Measurements from ENCODE around the gene CCSER2. TPM values are rescaled to one million over a fixed set of nuclear protein-coding genes. Genes with fewer than 3 reads are reported as not detected.

The CCSER2 gene
- total RNA-seq, 1 experiment from 2014 or later, result 28.9 TPM

DNA sequence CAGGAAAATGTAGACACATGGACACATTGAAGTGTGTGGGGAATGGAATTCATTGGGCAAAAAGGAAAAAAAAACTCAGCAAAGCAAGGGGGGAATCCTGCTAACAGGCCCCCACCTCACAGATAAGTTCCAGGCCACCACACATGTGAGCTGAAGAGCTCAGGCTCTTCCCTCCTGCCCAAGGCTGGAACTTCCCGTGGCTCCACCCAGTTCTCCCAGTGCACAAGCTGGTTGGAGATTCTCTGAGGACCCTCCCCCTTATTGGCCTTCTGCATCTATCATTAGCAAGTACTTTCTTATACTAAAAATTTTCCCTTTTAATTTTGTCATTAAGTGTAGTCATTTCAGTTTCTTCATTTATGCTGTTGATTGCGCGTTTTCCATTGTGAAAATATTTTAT is 190.8 kb downstream of the CCSER2 start:
- Histone ChIP-seq H3K79me2 (ENCODE audit: insufficient read depth, low read length) (no peaks in the 10 kb centered on the region), H3K4me1 (ENCODE audit: control insufficient read depth in 1 of 2, insufficient read depth in 2 of 2, low read length in 2 of 2) (peaks cover 9 to 12% of the 10 kb centered on the region in 2 experiments; a peak in 3 of 4 replicates), H3K9me2 (ENCODE audit: insufficient read depth) (no peaks in the 10 kb centered on the region), H3K9ac (ENCODE audit: low read length) (no peak overlapping the region), H3K27me3 (ENCODE audit: insufficient read depth, low read length) (no peaks in the 10 kb centered on the region), H3K36me3 (ENCODE audit: control insufficient read depth in 1 of 2, insufficient read depth in 2 of 2, low read length in 2 of 2) (no peaks in the 10 kb centered on the region), H3K27ac (ENCODE audit: low read depth, low read length) (no peak overlapping the region), H3K4me3 (replicated peaks in 1 of 2; ENCODE audit: low read depth in 1 of 2, low read length in 2 of 2) (no peak overlapping the region), H3K4me2 (ENCODE audit: low read length) (no peak overlapping the region), H3K9me3 (ENCODE audit: control insufficient read depth in 1 of 2, insufficient read depth in 1 of 2, low read depth in 1 of 2, low read length in 2 of 2) (no peaks in the 10 kb centered on the region), H4K20me1 (ENCODE audit: insufficient read depth) (no peaks in the 10 kb centered on the region; the same call in 1 of the 2 replicates), H2AFZ (ENCODE audit: low read depth, low read length, poor library complexity, severe bottlenecking) (no peak overlapping the region)
- no peak for DNase-seq (ENCODE audit: low read depth, low spot score)
- POLR2A ChIA-PET, result no interaction called here
- RAD21 ChIA-PET (ENCODE audit: low non-redundant PET in 1 of 2, low total read pairs in 2 of 2, uncharacterized antibody in 2 of 2, unreplicated experiment in 2 of 2), result no interaction called here
- CTCF ChIA-PET, result no interaction called here
- no TSS peak for BruUV-seq (replicated peaks)
- intact Hi-C loops (cut with micrococcal nuclease), result no loop called here
- TF ChIP-seq ELF1 (IDR thresholded peaks at IDR 0.05; ENCODE audit: borderline replicate concordance, low read depth) (no peak), CBX3 (IDR thresholded peaks at IDR 0.05; ENCODE audit: low read depth) (no peak), SIN3A (IDR thresholded peaks at IDR 0.05; ENCODE audit: low read depth) (no peak), ZNF274 (IDR thresholded peaks at IDR 0.05; ENCODE audit: low read depth, low read length) (no peak), ZFX (IDR thresholded peaks at IDR 0.05) (no peak), FOSL1 (IDR thresholded peaks at IDR 0.05; ENCODE audit: low read depth) (no peak), POLR2AphosphoS5 (IDR thresholded peaks at IDR 0.05; ENCODE audit: low read depth, low read length) (no peak), JUND (IDR thresholded peaks at IDR 0.05) (no peak)
- TF ChIP-seq, protein P1, sequence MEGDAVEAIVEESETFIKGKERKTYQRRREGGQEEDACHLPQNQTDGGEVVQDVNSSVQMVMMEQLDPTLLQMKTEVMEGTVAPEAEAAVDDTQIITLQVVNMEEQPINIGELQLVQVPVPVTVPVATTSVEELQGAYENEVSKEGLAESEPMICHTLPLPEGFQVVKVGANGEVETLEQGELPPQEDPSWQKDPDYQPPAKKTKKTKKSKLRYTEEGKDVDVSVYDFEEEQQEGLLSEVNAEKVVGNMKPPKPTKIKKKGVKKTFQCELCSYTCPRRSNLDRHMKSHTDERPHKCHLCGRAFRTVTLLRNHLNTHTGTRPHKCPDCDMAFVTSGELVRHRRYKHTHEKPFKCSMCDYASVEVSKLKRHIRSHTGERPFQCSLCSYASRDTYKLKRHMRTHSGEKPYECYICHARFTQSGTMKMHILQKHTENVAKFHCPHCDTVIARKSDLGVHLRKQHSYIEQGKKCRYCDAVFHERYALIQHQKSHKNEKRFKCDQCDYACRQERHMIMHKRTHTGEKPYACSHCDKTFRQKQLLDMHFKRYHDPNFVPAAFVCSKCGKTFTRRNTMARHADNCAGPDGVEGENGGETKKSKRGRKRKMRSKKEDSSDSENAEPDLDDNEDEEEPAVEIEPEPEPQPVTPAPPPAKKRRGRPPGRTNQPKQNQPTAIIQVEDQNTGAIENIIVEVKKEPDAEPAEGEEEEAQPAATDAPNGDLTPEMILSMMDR (IDR thresholded peaks at IDR 0.05 in 2 of 3, conservative IDR thresholded peaks at IDR 0.05 in 1 of 3; ENCODE audit: borderline replicate concordance in 1 of 3, insufficient read depth in 1 of 3, low read depth in 2 of 3, low read length in 2 of 3), result no peak
- no peak for ATAC-seq

DNA sequence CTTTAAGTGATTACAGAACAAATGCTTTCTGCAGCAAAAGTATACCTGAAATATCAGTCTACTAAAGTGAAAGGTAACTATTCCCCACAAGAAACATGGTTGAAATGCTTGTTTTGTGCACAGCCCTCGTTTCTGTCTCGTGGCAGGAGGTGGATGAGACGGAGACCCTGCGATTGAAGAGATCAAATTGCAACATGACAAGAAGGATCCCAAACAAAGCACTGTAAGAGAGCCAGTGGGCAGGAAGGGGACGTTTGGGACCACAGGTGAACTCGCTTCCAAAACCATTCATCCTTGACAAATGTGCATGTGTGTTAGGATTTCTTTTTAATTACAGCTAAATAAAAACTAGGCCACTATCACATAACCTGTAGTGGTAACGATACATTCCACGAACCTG is 192.6 kb downstream of the CCSER2 start:
- no peaks in the 10 kb centered on the region for H3K9me3 ChIP-seq (ENCODE audit: control insufficient read depth in 1 of 2, insufficient read depth in 1 of 2, low read depth in 1 of 2, low read length in 2 of 2)
- no peaks in the 10 kb centered on the region; the same call in 1 of the 2 replicates for H4K20me1 ChIP-seq (ENCODE audit: insufficient read depth)
- CTCF ChIA-PET, result no interaction called here
- no peak overlapping the region for H3K9ac ChIP-seq (ENCODE audit: low read length)
- no TSS peak for BruUV-seq (replicated peaks)
- H2AFZ ChIP-seq (ENCODE audit: low read depth, low read length, poor library complexity, severe bottlenecking), result no peak overlapping the region
- no peak overlapping the region for H3K4me3 ChIP-seq (replicated peaks in 1 of 2; ENCODE audit: low read depth in 1 of 2, low read length in 2 of 2)
- no peaks in the 10 kb centered on the region for H3K36me3 ChIP-seq (ENCODE audit: control insufficient read depth in 1 of 2, insufficient read depth in 2 of 2, low read length in 2 of 2)
- peaks cover 9 to 15% of the 10 kb centered on the region in 2 experiments; a peak in 3 of 4 replicates for H3K4me1 ChIP-seq (ENCODE audit: control insufficient read depth in 1 of 2, insufficient read depth in 2 of 2, low read length in 2 of 2)
- H3K79me2 ChIP-seq (ENCODE audit: insufficient read depth, low read length), result no peaks in the 10 kb centered on the region
- POLR2A ChIA-PET, result no interaction called here
- RAD21 ChIA-PET (ENCODE audit: low non-redundant PET in 1 of 2, low total read pairs in 2 of 2, uncharacterized antibody in 2 of 2, unreplicated experiment in 2 of 2), result no interaction called here
- H3K4me2 ChIP-seq (ENCODE audit: low read length), result no peak overlapping the region
- DNase-seq (ENCODE audit: low read depth, low spot score) (no peak), ATAC-seq (no peak)
- intact Hi-C loops (cut with micrococcal nuclease), result no loop called here
- no peak overlapping the region for H3K27ac ChIP-seq (ENCODE audit: low read depth, low read length)
- no peaks in the 10 kb centered on the region for H3K9me2 ChIP-seq (ENCODE audit: insufficient read depth)
- H3K27me3 ChIP-seq (ENCODE audit: insufficient read depth, low read length), result no peaks in the 10 kb centered on the region
- TF ChIP-seq EGR1 (IDR thresholded peaks at IDR 0.05; ENCODE audit: low read depth), result no peak
- no peak for TF ChIP-seq POLR2AphosphoS5 (IDR thresholded peaks at IDR 0.05; ENCODE audit: low read depth, low read length)
- no peak for TF ChIP-seq CBX3 (IDR thresholded peaks at IDR 0.05; ENCODE audit: low read depth)
- TF ChIP-seq, protein P1 (IDR thresholded peaks at IDR 0.05 in 2 of 3, conservative IDR thresholded peaks at IDR 0.05 in 1 of 3; ENCODE audit: borderline replicate concordance in 1 of 3, insufficient read depth in 1 of 3, low read depth in 2 of 3, low read length in 2 of 3), result no peak
- TF ChIP-seq, protein P2, sequence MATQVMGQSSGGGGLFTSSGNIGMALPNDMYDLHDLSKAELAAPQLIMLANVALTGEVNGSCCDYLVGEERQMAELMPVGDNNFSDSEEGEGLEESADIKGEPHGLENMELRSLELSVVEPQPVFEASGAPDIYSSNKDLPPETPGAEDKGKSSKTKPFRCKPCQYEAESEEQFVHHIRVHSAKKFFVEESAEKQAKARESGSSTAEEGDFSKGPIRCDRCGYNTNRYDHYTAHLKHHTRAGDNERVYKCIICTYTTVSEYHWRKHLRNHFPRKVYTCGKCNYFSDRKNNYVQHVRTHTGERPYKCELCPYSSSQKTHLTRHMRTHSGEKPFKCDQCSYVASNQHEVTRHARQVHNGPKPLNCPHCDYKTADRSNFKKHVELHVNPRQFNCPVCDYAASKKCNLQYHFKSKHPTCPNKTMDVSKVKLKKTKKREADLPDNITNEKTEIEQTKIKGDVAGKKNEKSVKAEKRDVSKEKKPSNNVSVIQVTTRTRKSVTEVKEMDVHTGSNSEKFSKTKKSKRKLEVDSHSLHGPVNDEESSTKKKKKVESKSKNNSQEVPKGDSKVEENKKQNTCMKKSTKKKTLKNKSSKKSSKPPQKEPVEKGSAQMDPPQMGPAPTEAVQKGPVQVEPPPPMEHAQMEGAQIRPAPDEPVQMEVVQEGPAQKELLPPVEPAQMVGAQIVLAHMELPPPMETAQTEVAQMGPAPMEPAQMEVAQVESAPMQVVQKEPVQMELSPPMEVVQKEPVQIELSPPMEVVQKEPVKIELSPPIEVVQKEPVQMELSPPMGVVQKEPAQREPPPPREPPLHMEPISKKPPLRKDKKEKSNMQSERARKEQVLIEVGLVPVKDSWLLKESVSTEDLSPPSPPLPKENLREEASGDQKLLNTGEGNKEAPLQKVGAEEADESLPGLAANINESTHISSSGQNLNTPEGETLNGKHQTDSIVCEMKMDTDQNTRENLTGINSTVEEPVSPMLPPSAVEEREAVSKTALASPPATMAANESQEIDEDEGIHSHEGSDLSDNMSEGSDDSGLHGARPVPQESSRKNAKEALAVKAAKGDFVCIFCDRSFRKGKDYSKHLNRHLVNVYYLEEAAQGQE (IDR thresholded peaks at IDR 0.05; ENCODE audit: low read depth), result no peak
- no peak for TF ChIP-seq ZFX (IDR thresholded peaks at IDR 0.05)
- TF ChIP-seq ZNF274 (IDR thresholded peaks at IDR 0.05; ENCODE audit: low read depth, low read length), result no peak
- no peak for TF ChIP-seq SIN3A (IDR thresholded peaks at IDR 0.05; ENCODE audit: low read depth)
- no peak for TF ChIP-seq YY1 (IDR thresholded peaks at IDR 0.05; ENCODE audit: extremely low read depth, insufficient replicate concordance, low read depth, low read length)
